Fibroblast of skin of right biceps (primary cell): ENCODE results near the gene CKB.
"Not testable (repeated sequence)": the region's sequence is repeated elsewhere in the genome, so short reads cannot be mapped to it uniquely, and the experiment has no call there.

Source experiments
- DNase-seq: peaks from one replicate; pipeline ENCODE4 v3.0.0-alpha.2; 2013

Gene CKB

GRCh38 chr14:103525430-103526246 lies 3.0 kb upstream of the CKB start:
- DNase-seq: not testable (repeated sequence)

- no peak for DNase-seq
Measured at GRCh38 chr14:103524002-103524935, 1.6 kb upstream of the CKB start.

GRCh38 chr14:103523575-103523954 lies 935 bp upstream of the CKB start:
- no peak for DNase-seq

GRCh38 chr14:103521951-103522563 lies 573 bp downstream of the CKB start:
- DNase-seq: no peak

DNA sequence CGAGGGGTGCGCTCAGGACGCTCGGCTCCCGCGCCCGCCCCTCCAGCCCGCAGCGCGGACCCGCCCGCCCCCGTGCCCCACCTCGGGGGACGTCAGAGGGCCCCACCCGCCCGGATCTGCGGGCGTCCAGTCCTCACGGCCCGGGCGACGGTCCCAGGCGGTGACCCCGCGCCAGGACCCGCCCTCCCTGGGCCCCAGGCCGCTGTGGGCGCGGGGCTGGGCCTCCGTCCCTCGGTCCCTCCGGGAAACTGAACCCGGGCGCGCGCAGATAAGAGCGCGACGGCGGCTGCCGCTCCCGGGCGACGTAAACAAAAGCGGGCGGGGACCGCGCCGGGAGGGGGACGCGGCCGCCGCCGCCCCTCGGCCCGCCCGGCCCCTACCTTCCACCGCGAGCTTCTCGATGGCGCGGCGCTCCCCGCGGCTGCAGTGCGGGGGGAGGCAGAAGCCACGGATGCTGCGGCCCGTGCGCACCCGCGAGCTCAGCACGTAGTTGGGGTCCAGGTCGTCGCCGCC lies 1.1 kb downstream of the CKB start:
- DNase-seq: no peak

GRCh38 chr14:103520657-103521437 lies 1.8 kb downstream of the CKB start:
- DNase-seq: peak; percentile 66

GRCh38 chr14:103520269-103520656 lies 2.4 kb downstream of the CKB start:
- DNase-seq: no peak

DNA sequence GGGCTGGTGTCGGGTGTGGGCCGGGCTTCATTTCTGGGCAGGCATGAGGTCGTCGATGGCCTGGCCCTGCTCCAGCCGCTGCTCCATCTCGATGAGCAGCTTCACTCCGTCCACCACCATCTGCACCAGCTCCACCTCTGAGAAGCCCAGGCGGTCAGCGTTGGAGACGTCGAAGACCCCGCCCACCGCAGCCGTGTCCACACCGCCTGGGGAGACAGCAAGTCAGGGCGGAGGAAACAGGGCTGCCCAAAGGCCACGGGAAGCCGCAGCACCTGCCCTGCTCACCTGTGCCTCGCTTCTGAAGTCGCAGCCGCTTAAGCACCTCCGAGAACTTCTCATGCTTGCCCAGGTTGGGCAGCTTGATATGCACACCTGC lies 2.8 kb downstream of the CKB start:
- DNase-seq: no peak

DNA sequence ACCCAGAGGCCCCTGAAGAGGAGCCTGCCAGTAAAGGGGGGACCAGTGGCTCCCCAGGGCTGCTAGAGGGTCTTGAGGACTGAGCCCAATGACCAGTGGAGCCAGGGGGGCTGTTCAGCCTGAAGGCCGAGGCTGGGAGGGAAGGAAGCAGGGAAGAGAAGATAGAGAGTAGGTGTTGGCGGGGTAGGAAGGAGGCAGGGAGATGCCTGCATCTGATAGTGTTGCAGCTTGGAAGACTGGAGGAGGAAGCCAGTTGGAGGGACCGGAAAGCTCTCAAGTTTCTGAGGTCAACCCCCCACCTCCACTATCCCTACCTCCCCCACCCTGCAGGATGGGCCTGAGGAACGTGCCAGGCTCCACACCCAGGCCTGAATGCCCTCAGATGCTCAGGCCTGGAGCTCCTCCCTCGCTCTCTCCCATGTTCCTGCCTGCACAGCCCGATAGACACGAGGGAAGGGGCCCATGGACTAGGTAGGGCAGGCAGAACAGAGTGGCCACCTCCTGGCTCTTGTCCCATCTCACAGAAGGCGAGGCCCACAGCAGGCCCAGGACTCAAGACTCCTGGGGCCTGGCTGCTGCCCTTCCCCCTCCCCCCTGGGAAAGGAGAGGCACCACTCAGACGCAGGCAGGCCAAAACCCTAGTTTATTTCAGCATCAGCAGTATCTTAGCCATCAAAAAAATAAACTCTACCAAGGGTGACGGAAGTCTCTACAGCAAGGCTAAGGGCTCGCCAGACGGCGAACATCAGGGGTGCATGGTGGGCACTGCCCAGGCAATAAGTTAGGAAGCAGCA lies 3.4 kb downstream of the CKB start:
- peak; percentile 33 for DNase-seq

- peak; percentile 46 for DNase-seq
Measured at GRCh38 chr14:103518422-103519042, 4.1 kb downstream of the CKB start.

GRCh38 chr14:103517721-103518421 lies 4.8 kb downstream of the CKB start:
- DNase-seq: no peak

GRCh38 chr14:103517174-103517566 lies 5.5 kb downstream of the CKB start:
- DNase-seq: no peak

DNA sequence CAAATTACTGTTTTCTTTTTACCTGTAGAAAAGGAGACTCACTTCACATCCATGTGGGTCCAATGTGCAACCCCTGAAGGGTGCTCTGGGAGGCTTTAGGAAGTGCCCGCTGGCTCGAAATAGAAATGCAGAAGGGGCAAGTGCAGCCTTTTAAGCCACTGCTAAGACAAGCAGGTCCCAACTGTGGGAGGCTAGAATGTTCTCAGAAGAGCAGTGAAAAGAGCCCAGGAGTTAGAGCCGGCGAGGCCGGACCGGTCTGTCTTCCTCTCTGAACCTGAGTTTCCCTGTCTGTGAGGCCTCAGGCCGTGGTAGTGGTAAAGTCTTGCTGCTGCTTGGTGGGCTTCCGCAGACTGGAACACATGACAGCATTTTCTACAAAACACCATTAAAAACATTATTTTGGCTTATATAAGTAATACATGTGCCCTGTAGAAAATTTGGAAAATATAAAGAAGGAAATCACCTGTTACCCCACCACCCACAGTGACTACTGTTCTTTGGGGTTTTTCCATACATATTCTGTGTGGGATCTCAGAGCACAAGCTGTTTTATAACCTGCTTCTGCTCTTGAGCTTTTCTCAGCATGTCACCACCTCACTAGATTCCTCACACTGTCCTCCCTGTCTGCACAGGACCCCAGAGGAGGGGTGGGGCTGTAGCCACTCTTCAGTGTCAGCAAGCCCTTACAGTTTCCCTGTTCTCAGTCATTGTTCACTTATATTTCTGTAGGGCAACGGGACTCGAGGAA lies 6.0 kb downstream of the CKB start:
- DNase-seq: no peak

DNA sequence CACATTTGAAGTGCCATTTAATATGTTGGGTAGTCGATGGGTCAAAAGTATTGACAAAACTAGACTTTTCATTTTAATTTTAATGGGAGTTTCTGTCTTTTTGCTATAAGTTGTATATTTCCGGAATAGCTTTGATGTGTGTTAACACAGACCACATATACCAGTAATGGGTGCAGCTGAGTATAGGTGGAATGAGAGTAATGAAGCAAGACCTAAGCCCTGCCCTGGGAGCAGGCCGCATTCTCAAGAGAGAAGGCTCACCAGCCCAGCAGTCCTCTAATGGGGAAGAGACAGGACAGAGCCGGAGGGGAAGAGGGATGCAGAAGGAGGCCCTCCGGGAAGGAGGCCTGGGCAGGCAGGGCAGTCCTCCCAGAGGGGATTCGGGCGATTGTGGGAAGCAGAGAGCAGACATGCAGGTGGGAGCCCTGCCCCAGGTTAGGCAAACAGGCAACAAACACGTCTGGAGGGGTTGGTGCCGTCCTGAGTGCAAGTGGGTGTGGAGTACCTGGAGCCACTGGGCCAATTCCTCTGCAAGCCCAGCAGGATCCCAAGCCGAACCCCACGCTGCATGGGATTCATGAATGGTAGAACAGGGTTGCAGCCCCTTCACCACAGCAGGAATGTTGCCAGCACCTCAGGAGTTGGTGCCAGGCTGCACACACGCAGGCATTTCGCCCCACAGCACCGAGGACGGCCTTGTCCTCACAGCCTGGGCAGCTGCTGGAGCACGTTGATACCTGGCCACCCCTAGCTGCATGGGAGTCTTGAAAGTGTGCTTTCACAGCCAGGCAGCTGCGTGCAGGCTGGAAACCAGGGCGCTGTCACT lies 7.8 kb downstream of the CKB start:
- DNase-seq: no peak

DNA sequence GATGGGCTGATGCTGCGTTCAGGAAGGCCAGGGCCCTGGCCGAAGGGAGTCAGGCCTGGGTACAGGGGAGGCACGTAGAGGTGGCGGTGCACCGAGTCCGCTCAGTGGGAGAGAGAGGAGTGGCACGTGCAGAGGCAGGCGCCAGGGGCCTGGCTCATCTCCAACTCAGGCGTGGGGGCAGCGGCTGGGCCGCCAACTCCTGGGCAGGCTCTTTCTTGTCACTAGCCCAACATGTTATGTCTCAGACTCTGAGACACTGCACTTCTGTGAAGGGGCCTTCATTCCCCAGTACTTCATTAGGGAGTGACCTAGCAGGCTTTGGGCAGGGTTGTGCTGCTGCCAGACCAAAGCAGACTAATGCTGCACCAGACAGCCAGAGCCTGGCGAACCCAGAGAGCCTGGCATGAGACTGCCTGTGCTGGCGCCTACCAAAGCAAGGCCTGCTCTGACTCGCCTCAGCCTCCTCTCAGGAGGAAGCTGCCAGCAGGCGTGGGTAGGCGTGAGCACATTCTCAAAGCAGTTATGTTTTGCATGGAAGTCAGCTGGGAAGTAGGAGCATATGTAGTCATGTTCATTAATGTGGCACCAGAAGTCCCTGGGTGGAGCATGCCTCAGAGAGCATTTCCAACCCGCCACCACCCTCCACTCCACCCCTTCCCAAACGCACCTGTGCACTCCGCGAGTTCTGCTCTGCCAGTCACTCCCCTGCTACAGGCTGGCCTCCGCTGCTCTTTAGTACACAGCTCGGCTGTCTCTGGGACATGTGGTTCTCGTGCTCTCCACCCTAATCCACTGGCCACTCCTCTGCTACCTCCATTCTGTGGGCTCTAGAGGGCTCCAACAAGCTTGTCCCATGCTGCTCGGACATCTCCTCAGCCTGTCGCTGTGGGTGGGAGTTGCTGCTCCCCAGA lies 9.7 kb downstream of the CKB start:
- DNase-seq: no peak

DNA sequence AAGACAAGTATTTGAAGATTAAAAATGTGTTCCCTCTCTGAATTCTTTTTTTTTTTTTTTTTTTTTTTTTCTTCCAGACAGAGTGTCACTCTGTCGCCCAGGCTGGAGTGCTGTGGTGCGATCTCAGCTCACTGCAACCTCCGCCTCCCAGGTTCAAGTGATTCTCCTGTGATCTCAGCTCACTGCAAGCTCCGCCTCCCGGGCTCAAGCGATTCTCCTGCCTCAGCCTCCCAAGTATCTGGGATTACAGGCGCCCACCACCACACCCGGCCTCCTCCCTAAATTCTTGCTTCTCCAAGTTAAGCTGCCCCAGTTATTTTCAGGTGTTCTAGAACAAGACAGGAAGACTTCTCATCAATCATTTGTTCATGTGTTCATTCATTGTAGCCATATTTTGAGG lies 10.4 kb downstream of the CKB start:
- not testable (repeated sequence) for DNase-seq
